Measurements from ENCODE around the gene CTU1. TPM values are rescaled to one million over a fixed set of nuclear protein-coding genes. Genes with fewer than 3 reads are reported as not detected.
A peak's percentile ranks its signal among the peaks of the same experiment; 100 is the strongest.

CTU1 gene
- total RNA-seq, 1 experiment from 2014 or later: 8.6 TPM

DNA sequence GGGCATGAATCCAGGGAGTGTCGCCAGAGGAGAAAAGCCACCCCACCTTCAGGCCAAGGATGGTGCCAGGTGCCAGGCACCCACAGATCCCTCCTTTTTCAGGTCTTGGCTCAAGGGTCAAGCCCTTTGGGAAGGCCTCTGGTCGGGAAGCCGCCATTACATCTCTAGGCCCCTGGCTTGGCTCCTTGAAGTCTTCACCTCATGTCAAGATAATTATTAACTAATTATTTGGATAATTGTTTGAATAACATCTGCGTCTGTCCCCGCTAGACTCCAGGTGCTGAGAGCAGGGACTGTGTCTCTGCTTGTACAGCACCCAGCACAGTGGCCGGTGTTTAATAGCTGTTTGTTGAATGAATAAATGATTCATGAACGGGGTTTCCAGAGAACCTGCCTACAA, 44.5 kb downstream of the CTU1 start:
- Mint-ChIP-seq H3K4me3 (peak overlapping the region; percentile 53), H3K27me3 (ENCODE audit: low read depth) (peaks cover 10% of the 10 kb centered on the region), H3K36me3 (no peaks in the 10 kb centered on the region), H3K4me1 (peaks cover 8% of the 10 kb centered on the region), H3K9me3 (peaks cover 17% of the 10 kb centered on the region), H3K27ac (no peak overlapping the region)
- no peak for ATAC-seq
- CTCF ChIA-PET: interaction anchor here (0.6 to 3.0 kb wide), 3 partner anchors 11 to 318 kb away, joined by 4 to 19 read pairs (median 6); no protein-coding TSS in a partner anchor
- no peak for DNase-seq (ENCODE audit: low spot score)
- POLR2A ChIA-PET: interaction anchor here (0.6 kb wide), 1 partner anchor 46 kb away, joined by 3 read pairs; no protein-coding TSS in a partner anchor
- TF ChIP-seq, protein P1, sequence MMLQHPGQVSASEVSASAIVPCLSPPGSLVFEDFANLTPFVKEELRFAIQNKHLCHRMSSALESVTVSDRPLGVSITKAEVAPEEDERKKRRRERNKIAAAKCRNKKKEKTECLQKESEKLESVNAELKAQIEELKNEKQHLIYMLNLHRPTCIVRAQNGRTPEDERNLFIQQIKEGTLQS (CRISPR knock-in tag; conservative IDR thresholded peaks at IDR 0.05): no peak
- no peak for TF ChIP-seq TP53 (CRISPR knock-in tag; IDR thresholded peaks at IDR 0.05)
- TF ChIP-seq NR3C1 (CRISPR knock-in tag; conservative IDR thresholded peaks at IDR 0.05; ENCODE audit: low read depth): no peak
- TF ChIP-seq NFE2L1 (CRISPR knock-in tag; IDR thresholded peaks at IDR 0.05): no peak
- TF ChIP-seq TEAD1 (CRISPR knock-in tag; IDR thresholded peaks at IDR 0.05): no peak
- no peak for TF ChIP-seq MLX (CRISPR knock-in tag; IDR thresholded peaks at IDR 0.05)
- TF ChIP-seq FOXK1 (CRISPR knock-in tag; IDR thresholded peaks at IDR 0.05): no peak
- TF ChIP-seq ZNF317 (CRISPR knock-in tag; IDR thresholded peaks at IDR 0.05; ENCODE audit: borderline replicate concordance, low read depth): no peak
- TF ChIP-seq ZBTB43 (CRISPR knock-in tag; IDR thresholded peaks at IDR 0.05): no peak
- TF ChIP-seq, protein P2, sequence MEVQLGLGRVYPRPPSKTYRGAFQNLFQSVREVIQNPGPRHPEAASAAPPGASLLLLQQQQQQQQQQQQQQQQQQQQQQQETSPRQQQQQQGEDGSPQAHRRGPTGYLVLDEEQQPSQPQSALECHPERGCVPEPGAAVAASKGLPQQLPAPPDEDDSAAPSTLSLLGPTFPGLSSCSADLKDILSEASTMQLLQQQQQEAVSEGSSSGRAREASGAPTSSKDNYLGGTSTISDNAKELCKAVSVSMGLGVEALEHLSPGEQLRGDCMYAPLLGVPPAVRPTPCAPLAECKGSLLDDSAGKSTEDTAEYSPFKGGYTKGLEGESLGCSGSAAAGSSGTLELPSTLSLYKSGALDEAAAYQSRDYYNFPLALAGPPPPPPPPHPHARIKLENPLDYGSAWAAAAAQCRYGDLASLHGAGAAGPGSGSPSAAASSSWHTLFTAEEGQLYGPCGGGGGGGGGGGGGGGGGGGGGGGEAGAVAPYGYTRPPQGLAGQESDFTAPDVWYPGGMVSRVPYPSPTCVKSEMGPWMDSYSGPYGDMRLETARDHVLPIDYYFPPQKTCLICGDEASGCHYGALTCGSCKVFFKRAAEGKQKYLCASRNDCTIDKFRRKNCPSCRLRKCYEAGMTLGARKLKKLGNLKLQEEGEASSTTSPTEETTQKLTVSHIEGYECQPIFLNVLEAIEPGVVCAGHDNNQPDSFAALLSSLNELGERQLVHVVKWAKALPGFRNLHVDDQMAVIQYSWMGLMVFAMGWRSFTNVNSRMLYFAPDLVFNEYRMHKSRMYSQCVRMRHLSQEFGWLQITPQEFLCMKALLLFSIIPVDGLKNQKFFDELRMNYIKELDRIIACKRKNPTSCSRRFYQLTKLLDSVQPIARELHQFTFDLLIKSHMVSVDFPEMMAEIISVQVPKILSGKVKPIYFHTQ (CRISPR knock-in tag; IDR thresholded peaks at IDR 0.05): no peak
- TF ChIP-seq, protein P3, sequence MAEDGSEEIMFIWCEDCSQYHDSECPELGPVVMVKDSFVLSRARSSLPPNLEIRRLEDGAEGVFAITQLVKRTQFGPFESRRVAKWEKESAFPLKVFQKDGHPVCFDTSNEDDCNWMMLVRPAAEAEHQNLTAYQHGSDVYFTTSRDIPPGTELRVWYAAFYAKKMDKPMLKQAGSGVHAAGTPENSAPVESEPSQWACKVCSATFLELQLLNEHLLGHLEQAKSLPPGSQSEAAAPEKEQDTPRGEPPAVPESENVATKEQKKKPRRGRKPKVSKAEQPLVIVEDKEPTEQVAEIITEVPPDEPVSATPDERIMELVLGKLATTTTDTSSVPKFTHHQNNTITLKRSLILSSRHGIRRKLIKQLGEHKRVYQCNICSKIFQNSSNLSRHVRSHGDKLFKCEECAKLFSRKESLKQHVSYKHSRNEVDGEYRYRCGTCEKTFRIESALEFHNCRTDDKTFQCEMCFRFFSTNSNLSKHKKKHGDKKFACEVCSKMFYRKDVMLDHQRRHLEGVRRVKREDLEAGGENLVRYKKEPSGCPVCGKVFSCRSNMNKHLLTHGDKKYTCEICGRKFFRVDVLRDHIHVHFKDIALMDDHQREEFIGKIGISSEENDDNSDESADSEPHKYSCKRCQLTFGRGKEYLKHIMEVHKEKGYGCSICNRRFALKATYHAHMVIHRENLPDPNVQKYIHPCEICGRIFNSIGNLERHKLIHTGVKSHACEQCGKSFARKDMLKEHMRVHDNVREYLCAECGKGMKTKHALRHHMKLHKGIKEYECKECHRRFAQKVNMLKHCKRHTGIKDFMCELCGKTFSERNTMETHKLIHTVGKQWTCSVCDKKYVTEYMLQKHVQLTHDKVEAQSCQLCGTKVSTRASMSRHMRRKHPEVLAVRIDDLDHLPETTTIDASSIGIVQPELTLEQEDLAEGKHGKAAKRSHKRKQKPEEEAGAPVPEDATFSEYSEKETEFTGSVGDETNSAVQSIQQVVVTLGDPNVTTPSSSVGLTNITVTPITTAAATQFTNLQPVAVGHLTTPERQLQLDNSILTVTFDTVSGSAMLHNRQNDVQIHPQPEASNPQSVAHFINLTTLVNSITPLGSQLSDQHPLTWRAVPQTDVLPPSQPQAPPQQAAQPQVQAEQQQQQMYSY (CRISPR knock-in tag; IDR thresholded peaks at IDR 0.05): no peak
- no peak for TF ChIP-seq HMGA2 (CRISPR knock-in tag; IDR thresholded peaks at IDR 0.05)

GRCh38 chr19:51060973-51061372, 47.2 kb downstream of the CTU1 start:
- Mint-ChIP-seq H3K27ac (no peak overlapping the region), H3K27me3 (ENCODE audit: low read depth) (peaks cover 8% of the 10 kb centered on the region)
- POLR2A ChIA-PET: no interaction called here
- TF ChIP-seq, protein P4, sequence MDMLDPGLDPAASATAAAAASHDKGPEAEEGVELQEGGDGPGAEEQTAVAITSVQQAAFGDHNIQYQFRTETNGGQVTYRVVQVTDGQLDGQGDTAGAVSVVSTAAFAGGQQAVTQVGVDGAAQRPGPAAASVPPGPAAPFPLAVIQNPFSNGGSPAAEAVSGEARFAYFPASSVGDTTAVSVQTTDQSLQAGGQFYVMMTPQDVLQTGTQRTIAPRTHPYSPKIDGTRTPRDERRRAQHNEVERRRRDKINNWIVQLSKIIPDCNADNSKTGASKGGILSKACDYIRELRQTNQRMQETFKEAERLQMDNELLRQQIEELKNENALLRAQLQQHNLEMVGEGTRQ (CRISPR knock-in tag; IDR thresholded peaks at IDR 0.05): no peak
- TF ChIP-seq, protein P5, sequence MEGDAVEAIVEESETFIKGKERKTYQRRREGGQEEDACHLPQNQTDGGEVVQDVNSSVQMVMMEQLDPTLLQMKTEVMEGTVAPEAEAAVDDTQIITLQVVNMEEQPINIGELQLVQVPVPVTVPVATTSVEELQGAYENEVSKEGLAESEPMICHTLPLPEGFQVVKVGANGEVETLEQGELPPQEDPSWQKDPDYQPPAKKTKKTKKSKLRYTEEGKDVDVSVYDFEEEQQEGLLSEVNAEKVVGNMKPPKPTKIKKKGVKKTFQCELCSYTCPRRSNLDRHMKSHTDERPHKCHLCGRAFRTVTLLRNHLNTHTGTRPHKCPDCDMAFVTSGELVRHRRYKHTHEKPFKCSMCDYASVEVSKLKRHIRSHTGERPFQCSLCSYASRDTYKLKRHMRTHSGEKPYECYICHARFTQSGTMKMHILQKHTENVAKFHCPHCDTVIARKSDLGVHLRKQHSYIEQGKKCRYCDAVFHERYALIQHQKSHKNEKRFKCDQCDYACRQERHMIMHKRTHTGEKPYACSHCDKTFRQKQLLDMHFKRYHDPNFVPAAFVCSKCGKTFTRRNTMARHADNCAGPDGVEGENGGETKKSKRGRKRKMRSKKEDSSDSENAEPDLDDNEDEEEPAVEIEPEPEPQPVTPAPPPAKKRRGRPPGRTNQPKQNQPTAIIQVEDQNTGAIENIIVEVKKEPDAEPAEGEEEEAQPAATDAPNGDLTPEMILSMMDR (IDR thresholded peaks at IDR 0.05): no peak
- TF ChIP-seq, protein P6, sequence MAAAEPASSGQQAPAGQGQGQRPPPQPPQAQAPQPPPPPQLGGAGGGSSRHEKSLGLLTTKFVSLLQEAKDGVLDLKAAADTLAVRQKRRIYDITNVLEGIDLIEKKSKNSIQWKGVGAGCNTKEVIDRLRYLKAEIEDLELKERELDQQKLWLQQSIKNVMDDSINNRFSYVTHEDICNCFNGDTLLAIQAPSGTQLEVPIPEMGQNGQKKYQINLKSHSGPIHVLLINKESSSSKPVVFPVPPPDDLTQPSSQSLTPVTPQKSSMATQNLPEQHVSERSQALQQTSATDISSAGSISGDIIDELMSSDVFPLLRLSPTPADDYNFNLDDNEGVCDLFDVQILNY (CRISPR knock-in tag; IDR thresholded peaks at IDR 0.05): no peak
- TF ChIP-seq RELA (CRISPR knock-in tag; IDR thresholded peaks at IDR 0.05; ENCODE audit: borderline replicate concordance) (no peak), JUN (CRISPR knock-in tag; IDR thresholded peaks at IDR 0.05) (no peak), MXD4 (CRISPR knock-in tag; IDR thresholded peaks at IDR 0.05; ENCODE audit: borderline replicate concordance) (no peak), CREM (CRISPR knock-in tag; IDR thresholded peaks at IDR 0.05) (no peak), ZNF263 (CRISPR knock-in tag; IDR thresholded peaks at IDR 0.05; ENCODE audit: low read depth) (no peak), MLX (CRISPR knock-in tag; IDR thresholded peaks at IDR 0.05) (no peak)

More at GRCh38 chr19:51060973-51061372, 47.2 kb downstream of the CTU1 start:
- peaks cover 10% of the 10 kb centered on the region for H3K9me3 Mint-ChIP-seq
- DNase-seq (ENCODE audit: low spot score) (no peak), ATAC-seq (no peak)
- H3K4me1 Mint-ChIP-seq: peaks cover 5% of the 10 kb centered on the region
- CTCF ChIA-PET: no interaction called here
- no peaks in the 10 kb centered on the region for H3K36me3 Mint-ChIP-seq
- no peak overlapping the region for H3K4me3 Mint-ChIP-seq

Data from WTC11 (cell line).